ENCODE results near the gene HCK.

The HCK gene

DNA sequence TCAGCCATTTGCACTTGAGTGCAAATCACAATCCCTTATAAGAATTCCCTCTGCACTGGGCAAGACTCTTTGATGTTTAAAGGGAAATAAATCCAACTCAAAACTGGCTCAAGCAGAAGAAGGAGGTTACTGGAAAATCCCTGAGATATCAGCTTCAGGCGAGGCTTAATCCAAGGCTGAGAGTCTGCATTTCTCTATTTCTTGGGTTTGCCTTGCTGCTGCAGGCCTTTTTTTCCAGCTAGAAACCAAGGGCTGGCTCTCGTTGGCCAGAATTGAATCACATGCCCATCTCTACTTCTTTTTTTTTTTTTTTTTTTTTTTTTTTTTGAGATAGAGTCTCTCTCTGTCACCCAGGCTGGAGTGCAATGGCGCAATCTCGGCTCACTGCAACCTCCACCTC is 11.7 kb downstream of the HCK start:
- no peaks in the 10 kb centered on the region for H3K27me3 ChIP-seq (ENCODE audit: insufficient read depth, insufficient read length)
- H3K4me1 ChIP-seq (ENCODE audit: insufficient read depth, insufficient read length): peaks cover 7% of the 10 kb centered on the region
- DNase-seq (ENCODE audit: low read depth, low spot score): no peak
- H3K4me3 ChIP-seq (ENCODE audit: insufficient read length, low read depth): no peak overlapping the region
- no peaks in the 10 kb centered on the region for H3K9me3 ChIP-seq (ENCODE audit: insufficient read depth, low read length)
- TF ChIP-seq ZNF274 (IDR thresholded peaks at IDR 0.05; ENCODE audit: low read depth, low read length) (no peak), YY1 (IDR thresholded peaks at IDR 0.05; ENCODE audit: insufficient read depth, insufficient read length) (no peak), SUZ12 (IDR thresholded peaks at IDR 0.05; ENCODE audit: extremely low read depth, insufficient read depth, insufficient read length) (no peak)
- H3K36me3 ChIP-seq (ENCODE audit: insufficient read depth, insufficient read length, low read length): no peaks in the 10 kb centered on the region
- H3K9ac ChIP-seq (ENCODE audit: insufficient read length, low read depth): no peak overlapping the region

DNA sequence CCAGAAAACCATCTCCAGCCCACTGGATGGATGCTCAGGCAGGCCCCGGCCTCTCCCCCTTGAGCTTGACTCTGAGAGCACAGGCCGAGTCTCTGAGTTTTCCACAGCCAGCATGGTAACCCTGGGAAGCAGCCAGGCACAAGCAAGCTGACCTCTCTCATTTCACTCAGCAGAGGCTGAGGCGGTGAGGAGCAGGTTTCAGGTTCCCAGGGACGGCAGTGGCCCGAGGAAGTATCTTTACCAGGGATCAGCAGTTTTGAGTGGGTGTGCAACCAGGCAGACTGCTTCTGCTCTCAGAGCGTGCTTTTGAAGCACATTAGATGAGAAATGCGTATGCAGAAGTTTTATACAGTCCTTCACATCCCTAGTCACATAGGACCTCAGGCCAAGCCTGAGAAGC is 12.6 kb downstream of the HCK start:
- Histone ChIP-seq H3K4me1 (ENCODE audit: insufficient read depth, insufficient read length) (peaks cover 7% of the 10 kb centered on the region), H3K4me3 (ENCODE audit: insufficient read length, low read depth) (no peak overlapping the region), H3K27me3 (ENCODE audit: insufficient read depth, insufficient read length) (no peaks in the 10 kb centered on the region), H3K36me3 (ENCODE audit: insufficient read depth, insufficient read length, low read length) (no peaks in the 10 kb centered on the region), H3K9ac (ENCODE audit: insufficient read length, low read depth) (no peak overlapping the region), H3K9me3 (ENCODE audit: insufficient read depth, low read length) (no peaks in the 10 kb centered on the region)
- TF ChIP-seq YY1 (IDR thresholded peaks at IDR 0.05; ENCODE audit: insufficient read depth, insufficient read length) (no peak), SUZ12 (IDR thresholded peaks at IDR 0.05; ENCODE audit: extremely low read depth, insufficient read depth, insufficient read length) (no peak), ZNF274 (IDR thresholded peaks at IDR 0.05; ENCODE audit: low read depth, low read length) (no peak)
- DNase-seq (ENCODE audit: low read depth, low spot score): no peak

DNA sequence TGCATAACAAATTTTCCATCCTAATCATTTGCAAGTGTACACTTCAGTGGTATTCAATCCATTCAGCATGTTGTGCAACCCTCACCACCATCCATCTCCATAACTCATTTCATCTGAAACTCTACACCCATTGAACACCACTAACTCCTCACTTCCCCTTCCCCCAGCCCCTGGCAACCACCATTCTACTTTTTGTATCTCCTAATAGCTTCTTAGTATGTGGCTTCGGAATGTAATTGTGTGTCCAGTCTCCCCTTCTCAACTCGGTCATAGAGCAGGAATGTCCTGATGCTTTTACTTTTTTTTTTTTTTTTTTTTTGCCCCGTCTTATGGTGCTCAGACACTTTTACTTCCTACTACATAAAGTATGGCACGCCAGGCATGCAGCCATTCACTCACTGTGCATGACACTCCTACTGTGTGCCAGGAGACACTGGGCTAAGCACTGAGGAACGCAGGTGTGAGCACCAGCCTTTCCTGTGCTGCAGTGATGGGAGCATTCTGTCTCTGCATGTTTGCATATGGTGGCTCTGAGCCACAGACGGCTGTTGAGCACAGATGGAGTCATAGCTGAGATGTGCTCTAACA is 15.3 kb downstream of the HCK start:
- no peak for DNase-seq (ENCODE audit: low read depth, low spot score)

DNA sequence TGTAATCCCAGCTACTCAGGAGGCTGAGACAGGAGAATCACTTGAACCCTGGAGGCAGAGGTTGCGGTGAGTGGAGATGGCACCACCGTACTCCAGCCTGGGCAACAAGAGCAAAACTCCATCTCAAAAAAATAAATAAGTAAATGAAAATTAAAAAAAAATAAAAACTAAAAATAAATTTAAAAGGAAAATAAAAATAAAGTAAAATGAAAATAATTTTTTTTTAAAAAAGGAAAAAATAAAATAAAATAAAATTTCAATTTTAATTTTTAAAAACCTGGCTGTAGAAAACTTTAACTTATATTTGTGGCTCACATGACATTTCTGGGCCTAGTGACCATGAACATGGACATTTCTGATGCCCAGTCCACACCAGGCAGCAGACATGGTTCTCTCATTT is 16.1 kb downstream of the HCK start:
- no peaks in the 10 kb centered on the region for H3K27me3 ChIP-seq (ENCODE audit: insufficient read depth, insufficient read length)

More for the DNA sequence above, 15.3 kb downstream of the HCK start:
- Histone ChIP-seq H3K36me3 (ENCODE audit: insufficient read depth, insufficient read length, low read length) (no peaks in the 10 kb centered on the region), H3K27me3 (ENCODE audit: insufficient read depth, insufficient read length) (no peaks in the 10 kb centered on the region), H3K9me3 (ENCODE audit: insufficient read depth, low read length) (no peaks in the 10 kb centered on the region), H3K9ac (ENCODE audit: insufficient read length, low read depth) (no peak overlapping the region), H3K4me1 (ENCODE audit: insufficient read depth, insufficient read length) (peaks cover 6% of the 10 kb centered on the region), H3K4me3 (ENCODE audit: insufficient read length, low read depth) (no peak overlapping the region)
- TF ChIP-seq SUZ12 (IDR thresholded peaks at IDR 0.05; ENCODE audit: extremely low read depth, insufficient read depth, insufficient read length) (no peak), ZNF274 (IDR thresholded peaks at IDR 0.05; ENCODE audit: low read depth, low read length) (no peak), YY1 (IDR thresholded peaks at IDR 0.05; ENCODE audit: insufficient read depth, insufficient read length) (no peak)

DNA sequence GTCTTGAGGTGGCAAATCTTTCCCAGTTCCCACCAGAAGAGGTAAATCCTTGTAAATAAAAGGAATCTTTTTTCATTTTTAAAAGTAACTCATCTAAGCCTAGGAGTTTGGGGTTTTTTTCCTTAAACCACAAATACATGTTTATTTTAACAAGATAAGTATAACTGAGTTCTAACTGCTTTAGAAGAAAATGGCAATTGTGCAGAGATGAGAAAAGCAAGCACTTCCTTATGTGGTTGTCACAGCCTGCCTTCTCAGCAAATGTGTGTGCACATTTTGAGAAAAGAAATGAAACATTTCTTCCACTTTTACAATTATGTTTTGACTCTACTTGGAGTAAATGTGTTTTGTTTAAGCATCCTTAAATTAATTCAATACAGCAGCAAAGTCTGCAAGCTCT is 17.7 kb downstream of the HCK start:
- no peaks in the 10 kb centered on the region for H3K27me3 ChIP-seq (ENCODE audit: insufficient read depth, insufficient read length)
- H3K4me1 ChIP-seq (ENCODE audit: insufficient read depth, insufficient read length): peaks cover 2% of the 10 kb centered on the region
- H3K9ac ChIP-seq (ENCODE audit: insufficient read length, low read depth): no peak overlapping the region
- no peak for DNase-seq (ENCODE audit: low read depth, low spot score)
- H3K9me3 ChIP-seq (ENCODE audit: insufficient read depth, low read length): no peaks in the 10 kb centered on the region
- TF ChIP-seq YY1 (IDR thresholded peaks at IDR 0.05; ENCODE audit: insufficient read depth, insufficient read length) (no peak), SUZ12 (IDR thresholded peaks at IDR 0.05; ENCODE audit: extremely low read depth, insufficient read depth, insufficient read length) (no peak), ZNF274 (IDR thresholded peaks at IDR 0.05; ENCODE audit: low read depth, low read length) (no peak)
- H3K36me3 ChIP-seq (ENCODE audit: insufficient read depth, insufficient read length, low read length): no peaks in the 10 kb centered on the region
- H3K4me3 ChIP-seq (ENCODE audit: insufficient read length, low read depth): no peak overlapping the region

More for the DNA sequence above, 16.1 kb downstream of the HCK start:
- Histone ChIP-seq H3K4me1 (ENCODE audit: insufficient read depth, insufficient read length) (peaks cover 2% of the 10 kb centered on the region), H3K9ac (ENCODE audit: insufficient read length, low read depth) (no peak overlapping the region), H3K36me3 (ENCODE audit: insufficient read depth, insufficient read length, low read length) (no peaks in the 10 kb centered on the region), H3K9me3 (ENCODE audit: insufficient read depth, low read length) (no peaks in the 10 kb centered on the region), H3K4me3 (ENCODE audit: insufficient read length, low read depth) (no peak overlapping the region)
- TF ChIP-seq YY1 (IDR thresholded peaks at IDR 0.05; ENCODE audit: insufficient read depth, insufficient read length) (no peak), SUZ12 (IDR thresholded peaks at IDR 0.05; ENCODE audit: extremely low read depth, insufficient read depth, insufficient read length) (no peak), ZNF274 (IDR thresholded peaks at IDR 0.05; ENCODE audit: low read depth, low read length) (no peak)
- no peak for DNase-seq (ENCODE audit: low read depth, low spot score)

DNA sequence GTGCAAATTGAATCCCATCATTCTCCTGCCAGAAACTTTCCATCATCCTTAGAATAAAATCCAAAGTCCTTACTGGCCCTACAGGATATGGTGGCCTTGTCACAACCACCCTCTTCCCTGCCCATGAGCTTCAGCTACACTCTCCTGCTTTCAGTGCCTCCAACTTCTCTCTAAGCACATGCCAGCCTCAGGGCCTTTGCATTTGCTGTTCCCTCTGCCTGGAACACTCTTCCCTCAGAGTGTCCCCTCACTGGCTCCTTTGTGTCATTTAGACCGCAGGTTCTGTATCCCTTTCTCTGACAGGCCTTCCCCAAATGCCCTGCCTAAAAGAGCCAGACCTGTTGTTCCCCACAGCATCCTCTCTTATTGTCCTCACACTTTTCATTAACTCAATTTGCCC is 18.2 kb downstream of the HCK start:
- Histone ChIP-seq H3K4me3 (ENCODE audit: insufficient read length, low read depth) (no peak overlapping the region), H3K36me3 (ENCODE audit: insufficient read depth, insufficient read length, low read length) (no peaks in the 10 kb centered on the region), H3K27me3 (ENCODE audit: insufficient read depth, insufficient read length) (no peaks in the 10 kb centered on the region), H3K9me3 (ENCODE audit: insufficient read depth, low read length) (no peaks in the 10 kb centered on the region), H3K4me1 (ENCODE audit: insufficient read depth, insufficient read length) (peaks cover 2% of the 10 kb centered on the region), H3K9ac (ENCODE audit: insufficient read length, low read depth) (no peak overlapping the region)
- no peak for TF ChIP-seq SUZ12 (IDR thresholded peaks at IDR 0.05; ENCODE audit: extremely low read depth, insufficient read depth, insufficient read length)
- TF ChIP-seq YY1 (IDR thresholded peaks at IDR 0.05; ENCODE audit: insufficient read depth, insufficient read length): no peak
- no peak for TF ChIP-seq ZNF274 (IDR thresholded peaks at IDR 0.05; ENCODE audit: low read depth, low read length)
- no peak for DNase-seq (ENCODE audit: low read depth, low spot score)

DNA sequence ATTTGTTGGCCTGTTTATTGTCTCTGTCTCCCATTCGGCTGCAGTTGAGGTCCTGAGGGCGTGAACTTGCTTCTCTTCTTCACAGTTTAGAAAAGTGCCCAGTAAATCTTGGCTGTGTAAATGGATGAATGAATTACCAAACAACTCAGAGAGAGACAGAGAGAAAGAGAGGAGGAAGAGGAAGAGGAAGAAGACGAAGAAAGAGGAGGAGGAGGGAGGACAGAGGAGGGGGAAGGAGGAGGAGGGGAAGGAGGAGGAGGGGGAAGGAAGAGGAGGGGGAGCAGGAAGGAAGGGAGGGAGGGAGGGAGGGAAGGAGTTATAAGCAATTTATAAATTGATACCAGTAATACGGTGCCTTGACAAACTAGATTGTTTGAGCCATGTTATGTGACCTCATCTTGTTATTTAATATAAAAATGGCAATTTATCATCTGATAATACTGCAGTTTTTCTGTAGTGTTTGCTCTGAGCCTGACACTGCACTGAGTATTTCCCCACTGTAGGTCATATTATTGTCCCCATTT is 18.7 kb downstream of the HCK start:
- Histone ChIP-seq H3K9me3 (ENCODE audit: insufficient read depth, low read length) (no peaks in the 10 kb centered on the region), H3K4me3 (ENCODE audit: insufficient read length, low read depth) (no peak overlapping the region), H3K27me3 (ENCODE audit: insufficient read depth, insufficient read length) (no peaks in the 10 kb centered on the region), H3K36me3 (ENCODE audit: insufficient read depth, insufficient read length, low read length) (no peaks in the 10 kb centered on the region), H3K4me1 (ENCODE audit: insufficient read depth, insufficient read length) (peaks cover 2% of the 10 kb centered on the region), H3K9ac (ENCODE audit: insufficient read length, low read depth) (no peak overlapping the region)
- DNase-seq (ENCODE audit: low read depth, low spot score): no peak
- TF ChIP-seq SUZ12 (IDR thresholded peaks at IDR 0.05; ENCODE audit: extremely low read depth, insufficient read depth, insufficient read length) (no peak), ZNF274 (IDR thresholded peaks at IDR 0.05; ENCODE audit: low read depth, low read length) (no peak), YY1 (IDR thresholded peaks at IDR 0.05; ENCODE audit: insufficient read depth, insufficient read length) (no peak)
